Fibroblast of the aortic adventitia (primary cell): ENCODE data around the gene RASA1. TPM values are rescaled to one million over a fixed set of nuclear protein-coding genes. Genes with fewer than 3 reads are reported as not detected.
A peak's percentile ranks its signal among the peaks of the same experiment; 100 is the strongest.

ENCODE experiments used
- DNase-seq: peaks from one replicate; pipeline ENCODE4 v3.0.0-alpha.2; 2010; ENCODE audit warnings: low read depth
- H3K4me3 ChIP-seq: 2 replicates; pipeline ENCODE4 v1.5.1; 2011; ENCODE audit warnings: low read depth, mild to moderate bottlenecking, control low read depth, low read length, moderate library complexity
- total RNA-seq: library from RNA; depleted of rRNA; stranded (reverse); fragments of >200 nt; gene quantifications from 2 replicates; pipeline ENCODE4 v1.2.3, GENCODE V29; 2012; ENCODE audit warnings: low replicate concordance
- TF ChIP-seq, protein P1 (sequence below): IDR thresholded peaks from 2 replicates; pipeline ENCODE4 v1.5.1; 2011; ENCODE audit warnings: mild to moderate bottlenecking, low read length, control low read depth, inconsistent platforms; ENCODE audit not compliant: insufficient read depth

RASA1 gene
- total RNA-seq, 1 donor: 46.2 TPM

DNA sequence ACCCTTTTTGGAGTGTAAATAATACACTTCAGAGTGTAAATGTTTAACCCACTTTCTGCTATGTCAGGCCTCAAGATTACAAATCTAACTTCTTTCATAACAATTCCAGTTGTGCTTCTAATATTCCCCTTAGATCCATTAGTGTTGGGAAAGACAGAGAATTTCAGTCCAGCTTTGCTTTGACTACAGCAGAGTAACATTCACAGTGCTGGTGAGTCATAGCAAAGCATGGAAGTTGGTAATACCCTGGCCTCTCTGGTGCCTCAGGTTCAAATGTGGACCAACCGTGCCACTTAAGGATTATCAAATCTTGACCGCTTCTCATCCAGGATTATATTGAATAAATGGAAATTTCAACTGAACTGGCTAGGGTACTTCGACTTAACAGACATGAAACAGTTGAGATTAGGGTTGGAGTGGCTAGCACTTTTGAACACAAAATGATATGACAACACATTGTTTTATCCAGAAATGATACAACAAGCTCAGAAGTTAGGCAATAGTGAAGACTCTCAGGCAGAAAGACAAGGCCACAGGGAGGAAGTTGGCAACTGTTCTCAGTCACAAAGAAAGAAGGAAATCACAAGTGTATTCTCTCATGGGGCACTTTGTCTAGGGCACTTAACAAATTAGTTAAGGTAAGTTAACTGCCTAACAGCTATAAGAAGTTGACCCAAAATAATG, 24.4 kb upstream of the RASA1 start:
- TF ChIP-seq, protein P1, sequence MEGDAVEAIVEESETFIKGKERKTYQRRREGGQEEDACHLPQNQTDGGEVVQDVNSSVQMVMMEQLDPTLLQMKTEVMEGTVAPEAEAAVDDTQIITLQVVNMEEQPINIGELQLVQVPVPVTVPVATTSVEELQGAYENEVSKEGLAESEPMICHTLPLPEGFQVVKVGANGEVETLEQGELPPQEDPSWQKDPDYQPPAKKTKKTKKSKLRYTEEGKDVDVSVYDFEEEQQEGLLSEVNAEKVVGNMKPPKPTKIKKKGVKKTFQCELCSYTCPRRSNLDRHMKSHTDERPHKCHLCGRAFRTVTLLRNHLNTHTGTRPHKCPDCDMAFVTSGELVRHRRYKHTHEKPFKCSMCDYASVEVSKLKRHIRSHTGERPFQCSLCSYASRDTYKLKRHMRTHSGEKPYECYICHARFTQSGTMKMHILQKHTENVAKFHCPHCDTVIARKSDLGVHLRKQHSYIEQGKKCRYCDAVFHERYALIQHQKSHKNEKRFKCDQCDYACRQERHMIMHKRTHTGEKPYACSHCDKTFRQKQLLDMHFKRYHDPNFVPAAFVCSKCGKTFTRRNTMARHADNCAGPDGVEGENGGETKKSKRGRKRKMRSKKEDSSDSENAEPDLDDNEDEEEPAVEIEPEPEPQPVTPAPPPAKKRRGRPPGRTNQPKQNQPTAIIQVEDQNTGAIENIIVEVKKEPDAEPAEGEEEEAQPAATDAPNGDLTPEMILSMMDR: no peak

DNA sequence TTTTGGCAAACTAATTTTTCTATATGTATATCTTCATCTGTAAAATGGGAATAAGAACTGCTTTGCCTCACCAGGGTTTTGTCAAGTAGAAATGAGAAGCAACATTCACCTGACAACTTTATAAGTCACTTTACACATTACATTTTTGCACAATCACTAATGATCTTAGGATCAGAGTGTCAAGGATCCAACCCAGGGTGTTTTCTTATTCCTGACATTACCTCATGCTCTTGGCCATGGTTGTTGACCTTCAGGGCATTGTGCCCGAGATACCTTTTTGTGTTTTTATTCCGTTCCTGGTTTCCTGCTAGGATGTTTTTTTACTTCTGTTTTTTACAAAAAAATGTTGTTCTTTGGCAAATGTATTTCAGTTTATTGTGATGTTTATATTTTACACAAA, 22.2 kb upstream of the RASA1 start:
- TF ChIP-seq, protein P1: no peak
- no peak for DNase-seq

More for the DNA sequence above, 24.4 kb upstream of the RASA1 start:
- H3K4me3 ChIP-seq: no peak overlapping the region
- DNase-seq: peak; percentile 75

DNA sequence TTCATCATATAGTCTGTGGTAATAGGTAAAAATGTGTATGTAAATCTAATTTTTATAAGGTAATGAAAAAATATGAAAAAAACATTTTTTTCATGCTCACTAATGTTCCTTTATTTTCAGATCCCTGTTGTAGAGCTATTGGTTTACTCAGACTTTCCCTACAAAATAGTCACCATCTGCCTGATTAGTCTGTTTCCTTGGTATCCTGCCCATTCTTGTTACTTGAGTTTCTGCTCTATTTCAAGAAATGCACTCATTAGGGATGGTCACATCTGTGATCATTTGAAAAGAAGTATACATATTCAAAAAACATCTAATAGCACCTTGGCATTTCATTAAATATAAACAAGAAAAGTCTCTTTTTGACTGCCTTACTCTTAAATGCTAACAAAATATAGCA, 21.6 kb upstream of the RASA1 start:
- DNase-seq: no peak
- TF ChIP-seq, protein P1: no peak
- no peak overlapping the region for H3K4me3 ChIP-seq

More for the DNA sequence above, 22.2 kb upstream of the RASA1 start:
- H3K4me3 ChIP-seq: no peak overlapping the region

DNA sequence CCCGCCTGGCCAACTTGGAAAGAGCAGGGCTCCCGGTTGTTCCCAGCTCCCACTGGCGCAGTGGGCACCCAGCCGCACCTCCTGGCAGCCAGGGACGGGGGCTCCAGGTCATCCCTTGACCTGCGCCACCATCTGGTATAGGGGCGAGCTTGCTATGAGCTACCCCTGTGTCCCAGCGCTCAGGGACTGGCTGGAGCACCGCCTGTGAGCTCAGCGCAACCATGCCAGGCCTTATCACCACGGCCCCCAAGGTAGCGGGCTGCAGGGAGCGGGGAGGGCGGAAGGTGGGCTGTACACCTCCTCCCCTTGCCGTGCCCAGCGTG, 15.4 kb upstream of the RASA1 start:
- H3K4me3 ChIP-seq: no peak overlapping the region
- no peak for DNase-seq
- TF ChIP-seq, protein P1: no peak

DNA sequence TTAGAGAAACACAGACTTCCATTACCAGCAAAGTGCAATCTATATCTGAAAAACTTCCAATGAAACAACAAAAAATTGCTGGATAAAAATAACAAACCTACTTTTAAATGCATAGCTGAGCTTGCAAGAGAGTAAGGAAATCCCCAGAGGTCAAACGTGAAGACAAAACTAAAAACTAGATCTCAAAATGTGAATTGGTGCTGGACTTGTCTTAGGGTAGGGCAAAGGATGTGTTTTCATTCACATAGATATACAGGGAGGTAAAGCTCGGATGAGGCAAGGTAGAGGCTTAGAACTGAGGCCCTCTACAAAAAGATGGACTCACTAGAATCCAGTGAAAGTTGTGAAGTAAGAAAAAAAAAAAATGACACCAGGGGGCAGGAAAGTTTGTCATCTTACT, 13.6 kb upstream of the RASA1 start:
- no peak overlapping the region for H3K4me3 ChIP-seq
- no peak for DNase-seq
- TF ChIP-seq, protein P1: no peak

DNA sequence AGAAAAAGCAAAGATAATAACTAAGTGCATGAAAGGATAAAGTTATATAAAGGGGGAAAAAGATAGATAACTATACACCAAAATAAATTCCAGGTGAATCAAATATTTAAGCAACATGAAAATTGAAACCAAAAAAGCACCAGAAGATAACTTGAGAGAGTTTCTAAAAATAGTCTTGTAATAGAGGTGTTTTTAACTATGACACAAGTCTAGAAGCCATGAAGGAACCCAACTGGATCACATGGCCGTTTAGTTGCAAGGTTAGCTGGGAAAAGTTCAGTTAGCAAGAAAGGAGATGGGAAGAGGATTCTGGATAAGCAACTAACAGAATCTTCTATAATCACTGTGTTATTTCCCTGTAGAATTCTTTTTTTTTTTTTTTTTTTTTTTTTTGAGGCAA, 9.2 kb upstream of the RASA1 start:
- TF ChIP-seq, protein P1: no peak
- no peak overlapping the region for H3K4me3 ChIP-seq
- no peak for DNase-seq

DNA sequence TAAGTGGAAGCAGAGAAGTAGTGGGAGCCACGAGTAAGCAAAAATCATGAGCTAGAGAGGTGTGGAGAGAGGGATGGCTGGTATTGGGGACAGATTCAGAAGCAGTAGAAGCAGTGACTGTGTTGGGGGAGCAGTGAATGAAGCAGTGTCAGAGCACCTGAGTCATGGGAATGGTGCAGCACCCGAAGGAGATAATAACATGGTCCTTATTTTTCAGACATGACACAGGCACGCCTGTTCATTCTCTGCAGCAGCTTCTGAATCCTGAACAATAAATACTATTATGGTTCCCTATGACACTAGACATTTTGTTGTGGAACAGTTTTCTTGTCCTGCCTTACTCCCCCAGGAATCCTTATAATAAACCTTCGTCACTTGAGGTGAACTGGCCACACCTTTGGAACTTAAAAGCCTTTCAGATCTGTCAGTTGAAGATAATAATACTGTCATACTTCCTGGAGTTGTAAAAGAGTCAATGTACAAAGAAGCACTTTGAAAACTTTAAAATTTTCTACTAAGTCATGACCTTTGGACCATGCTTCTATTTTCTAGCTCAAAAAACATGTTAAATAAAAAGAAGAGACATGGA, 7.0 kb upstream of the RASA1 start:
- no peak overlapping the region for H3K4me3 ChIP-seq
- DNase-seq: no peak
- TF ChIP-seq, protein P1: no peak
